Left ventricle myocardium inferior (tissue), 1 donor: ENCODE data around the gene ZBTB2. TPM values are rescaled to one million over a fixed set of nuclear protein-coding genes. Genes with fewer than 3 reads are reported as not detected.
A peak's percentile ranks its signal among the peaks of the same experiment; 100 is the strongest.

Experiments
- DNase-seq: peaks from one replicate; pipeline ENCODE4 v3.0.0-alpha.2; 2020
- H3K27ac ChIP-seq: fragments of 200-600 bp; replicated peaks from 2 replicates; pipeline ENCODE4 v1.8.0; 2021
- H3K27me3 ChIP-seq: fragments of 200-600 bp; 2 replicates; pipeline ENCODE4 v1.8.0; 2021; ENCODE audit warnings: low read depth
- H3K36me3 ChIP-seq: fragments of 200-600 bp; 2 replicates; pipeline ENCODE4 v1.8.0; 2021
- H3K4me1 ChIP-seq: fragments of 200-600 bp; 2 replicates; pipeline ENCODE4 v1.8.0; 2021
- H3K4me3 ChIP-seq: fragments of 200-600 bp; 2 replicates; pipeline ENCODE4 v1.8.0; 2021; ENCODE audit warnings: mild to moderate bottlenecking, moderate library complexity
- H3K9me3 ChIP-seq: fragments of 200-600 bp; replicated peaks from 2 replicates; pipeline ENCODE4 v1.8.0; 2021
- intact Hi-C: fragments of 100-400 bp; cut with micrococcal nuclease; formaldehyde crosslinking; loops from one replicate; pipeline ENCODE4 v1.11.0; 2022
- total RNA-seq: library from RNA; stranded (reverse); fragmentation: NEBNext Ultra II Directional; extraction: Animal tissue kit (Norgen Biotek cat#: 25700); gene quantifications from one replicate; pipeline ENCODE4 v1.2.1, GENCODE V29; 2021
- TF ChIP-seq, protein P1 (sequence below): fragments of 200-600 bp; IDR thresholded peaks from 2 replicates; pipeline ENCODE4 v1.8.0; 2021; ENCODE audit warnings: antibody characterized with exemption, mild to moderate bottlenecking, borderline replicate concordance
- donor health status: DM: no; HTN: yes; CAD: no; lungs with severe emphysema.

The ZBTB2 gene
- total RNA-seq, 1 donor from 2014 or later, result 4.6 TPM

DNA sequence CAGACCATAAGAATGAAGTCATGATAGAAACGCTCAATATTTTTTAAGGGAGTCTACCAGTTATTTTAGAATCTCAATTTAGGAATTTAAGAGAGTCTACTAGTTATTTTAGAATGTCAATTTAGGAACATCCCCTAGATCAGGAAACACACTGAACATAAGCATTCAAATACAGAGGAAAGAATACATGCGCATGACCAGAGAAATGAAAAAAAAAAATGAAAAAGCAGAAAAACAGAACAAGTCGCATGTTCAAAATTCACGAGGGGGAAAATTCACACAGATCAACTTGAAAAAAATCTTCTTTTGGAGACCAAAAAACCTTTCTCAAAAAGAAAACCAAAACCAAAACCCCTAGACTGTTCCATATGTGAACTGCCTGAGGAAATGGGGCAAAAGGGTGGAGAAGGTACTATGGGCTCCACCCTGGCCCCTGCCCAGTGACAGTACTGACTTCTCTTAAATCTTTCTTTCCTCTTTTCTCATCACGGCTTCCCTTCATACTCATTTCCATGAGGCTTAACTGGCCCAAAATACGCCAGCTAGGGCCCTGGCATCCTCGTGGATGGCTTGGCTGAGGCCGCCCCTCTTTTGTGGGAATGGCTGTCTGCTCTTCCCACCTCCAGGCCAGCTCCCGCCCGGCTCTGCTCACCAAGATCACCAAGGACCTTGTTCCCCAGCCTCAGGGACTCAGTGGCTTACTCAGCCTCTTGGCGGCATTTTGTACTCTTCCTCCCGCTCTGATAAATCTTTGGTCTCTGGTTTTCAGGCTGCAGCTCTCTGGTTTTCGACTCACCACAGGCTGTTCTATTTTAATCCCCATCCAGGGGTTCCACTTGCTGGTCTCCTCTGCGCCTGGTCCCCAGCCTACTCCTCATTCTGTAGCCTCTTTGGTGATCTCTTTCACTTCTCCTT, 11.2 kb downstream of the ZBTB2 start:
- TF ChIP-seq, protein P1, sequence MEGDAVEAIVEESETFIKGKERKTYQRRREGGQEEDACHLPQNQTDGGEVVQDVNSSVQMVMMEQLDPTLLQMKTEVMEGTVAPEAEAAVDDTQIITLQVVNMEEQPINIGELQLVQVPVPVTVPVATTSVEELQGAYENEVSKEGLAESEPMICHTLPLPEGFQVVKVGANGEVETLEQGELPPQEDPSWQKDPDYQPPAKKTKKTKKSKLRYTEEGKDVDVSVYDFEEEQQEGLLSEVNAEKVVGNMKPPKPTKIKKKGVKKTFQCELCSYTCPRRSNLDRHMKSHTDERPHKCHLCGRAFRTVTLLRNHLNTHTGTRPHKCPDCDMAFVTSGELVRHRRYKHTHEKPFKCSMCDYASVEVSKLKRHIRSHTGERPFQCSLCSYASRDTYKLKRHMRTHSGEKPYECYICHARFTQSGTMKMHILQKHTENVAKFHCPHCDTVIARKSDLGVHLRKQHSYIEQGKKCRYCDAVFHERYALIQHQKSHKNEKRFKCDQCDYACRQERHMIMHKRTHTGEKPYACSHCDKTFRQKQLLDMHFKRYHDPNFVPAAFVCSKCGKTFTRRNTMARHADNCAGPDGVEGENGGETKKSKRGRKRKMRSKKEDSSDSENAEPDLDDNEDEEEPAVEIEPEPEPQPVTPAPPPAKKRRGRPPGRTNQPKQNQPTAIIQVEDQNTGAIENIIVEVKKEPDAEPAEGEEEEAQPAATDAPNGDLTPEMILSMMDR, result no peak
- no peaks in the 10 kb centered on the region for H3K27me3 ChIP-seq
- peak overlapping the region; percentile 7 for H3K4me3 ChIP-seq
- intact Hi-C loops, result no loop called here
- peaks cover 26% of the 10 kb centered on the region for H3K4me1 ChIP-seq
- H3K27ac ChIP-seq, result peak overlapping the region; percentile 18
- no peak for DNase-seq
- H3K9me3 ChIP-seq, result no peaks in the 10 kb centered on the region
- H3K36me3 ChIP-seq, result no peaks in the 10 kb centered on the region

DNA sequence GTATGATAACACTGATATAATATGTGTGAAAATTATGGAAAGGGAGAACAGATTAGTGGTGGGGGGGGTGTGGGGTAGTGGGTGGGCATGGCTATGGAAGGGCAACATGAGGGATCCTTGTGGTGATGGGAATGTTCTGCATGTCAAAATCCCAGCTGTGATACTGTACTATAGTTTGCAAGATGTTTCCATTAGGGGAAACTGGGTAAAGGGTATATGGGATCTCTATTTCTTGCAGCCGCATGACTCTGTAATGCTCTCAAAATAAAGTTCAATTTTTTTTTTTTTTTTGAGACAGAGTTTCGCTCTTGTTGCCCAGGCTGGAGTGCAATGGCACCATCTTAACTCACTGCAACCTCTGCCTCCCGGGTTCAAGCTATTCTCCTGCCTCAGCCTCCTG, 14.3 kb downstream of the ZBTB2 start:
- Histone ChIP-seq H3K27ac (no peak overlapping the region), H3K4me1 (peaks cover 30% of the 10 kb centered on the region), H3K27me3 (no peaks in the 10 kb centered on the region), H3K4me3 (no peak overlapping the region), H3K36me3 (peaks cover 14% of the 10 kb centered on the region), H3K9me3 (no peaks in the 10 kb centered on the region)
- no peak for DNase-seq
- TF ChIP-seq, protein P1, result no peak
- intact Hi-C loops, result no loop called here

DNA sequence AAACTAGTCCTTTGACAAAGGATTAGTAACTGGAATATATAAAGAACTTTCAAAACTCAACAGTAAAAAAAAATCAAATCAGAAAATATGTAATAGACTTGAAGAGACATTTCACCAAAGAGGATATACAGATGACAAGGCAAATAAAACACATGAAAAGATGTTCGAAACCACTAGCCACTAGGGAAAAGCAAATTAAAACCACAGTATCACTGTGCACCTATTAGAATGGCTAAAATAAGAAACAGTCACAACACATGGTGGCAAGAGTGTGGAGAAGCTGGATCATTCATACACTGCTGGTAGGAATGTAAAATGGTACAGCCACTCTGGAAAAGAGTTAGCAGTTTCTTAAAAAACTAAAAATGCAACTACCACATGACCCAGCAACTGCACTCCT, 14.9 kb downstream of the ZBTB2 start:
- H3K4me3 ChIP-seq, result no peak overlapping the region
- intact Hi-C loops, result no loop called here
- TF ChIP-seq, protein P1, result no peak

DNA sequence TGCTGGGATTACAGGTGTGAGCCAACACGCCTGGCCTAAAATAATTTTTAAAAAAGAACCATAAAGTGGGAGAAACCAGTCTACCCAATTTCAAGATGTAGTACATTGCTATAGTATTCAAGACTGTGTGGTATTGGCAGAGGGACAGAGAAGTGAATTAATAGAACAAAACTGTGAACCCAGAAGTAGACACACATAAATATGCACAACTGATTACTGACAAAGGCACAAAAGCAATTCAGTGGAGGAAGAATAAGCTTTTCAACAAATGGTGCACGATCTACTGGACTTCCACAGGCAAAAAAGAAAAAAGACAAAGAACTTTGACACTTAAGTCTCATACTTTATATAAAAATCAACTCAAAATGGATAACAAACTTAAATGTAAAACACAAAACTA, 15.5 kb downstream of the ZBTB2 start:
- Histone ChIP-seq H3K4me1 (peaks cover 22% of the 10 kb centered on the region), H3K27me3 (no peaks in the 10 kb centered on the region), H3K36me3 (peaks cover 26% of the 10 kb centered on the region), H3K27ac (no peak overlapping the region), H3K4me3 (no peak overlapping the region), H3K9me3 (no peaks in the 10 kb centered on the region)
- intact Hi-C loops, result no loop called here
- TF ChIP-seq, protein P1, result no peak
- no peak for DNase-seq

More for the DNA sequence above, 14.9 kb downstream of the ZBTB2 start:
- no peaks in the 10 kb centered on the region for H3K27me3 ChIP-seq
- peaks cover 28% of the 10 kb centered on the region for H3K4me1 ChIP-seq
- H3K9me3 ChIP-seq, result no peaks in the 10 kb centered on the region
- peaks cover 20% of the 10 kb centered on the region for H3K36me3 ChIP-seq
- no peak overlapping the region for H3K27ac ChIP-seq
- no peak for DNase-seq

DNA sequence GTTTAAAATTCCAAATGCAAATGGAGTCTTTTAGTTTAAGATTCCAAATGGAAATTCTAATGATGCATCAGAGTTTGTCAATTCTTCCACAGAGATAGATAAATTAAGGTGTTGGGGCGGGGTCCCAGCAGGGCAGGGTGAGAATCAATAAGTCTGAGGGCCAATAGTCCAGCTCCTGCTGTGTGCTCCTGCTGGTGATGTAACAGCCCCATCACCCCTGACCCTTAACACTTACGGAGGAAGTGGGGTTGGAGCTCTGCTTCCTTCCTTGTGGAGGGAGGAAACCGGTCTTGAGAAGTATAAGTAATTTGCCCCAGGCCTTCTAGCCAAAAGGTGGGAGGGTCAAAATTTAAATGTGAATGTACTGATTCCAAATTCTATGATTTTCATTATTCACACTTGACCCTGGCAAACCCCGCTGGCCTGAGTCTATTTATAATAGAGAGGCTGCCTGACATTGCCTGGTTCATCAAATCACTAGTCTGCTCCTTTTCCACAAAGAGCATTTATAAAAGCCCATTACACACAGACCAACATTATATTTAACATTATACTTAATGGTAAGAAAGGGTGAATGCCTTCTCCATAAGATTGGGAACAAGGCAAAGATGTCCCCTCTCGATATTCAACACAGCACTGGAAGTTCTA, 17.2 kb downstream of the ZBTB2 start:
- Histone ChIP-seq H3K9me3 (no peaks in the 10 kb centered on the region), H3K36me3 (peaks cover 41% of the 10 kb centered on the region), H3K27me3 (no peaks in the 10 kb centered on the region), H3K27ac (peak overlapping the region; percentile 65), H3K4me1 (peaks cover 14% of the 10 kb centered on the region), H3K4me3 (no peak overlapping the region)
- TF ChIP-seq, protein P1, result no peak
- DNase-seq, result no peak
- intact Hi-C loops, result no loop called here
